ENCODE results near the gene PYGO2.

The PYGO2 gene

DNA sequence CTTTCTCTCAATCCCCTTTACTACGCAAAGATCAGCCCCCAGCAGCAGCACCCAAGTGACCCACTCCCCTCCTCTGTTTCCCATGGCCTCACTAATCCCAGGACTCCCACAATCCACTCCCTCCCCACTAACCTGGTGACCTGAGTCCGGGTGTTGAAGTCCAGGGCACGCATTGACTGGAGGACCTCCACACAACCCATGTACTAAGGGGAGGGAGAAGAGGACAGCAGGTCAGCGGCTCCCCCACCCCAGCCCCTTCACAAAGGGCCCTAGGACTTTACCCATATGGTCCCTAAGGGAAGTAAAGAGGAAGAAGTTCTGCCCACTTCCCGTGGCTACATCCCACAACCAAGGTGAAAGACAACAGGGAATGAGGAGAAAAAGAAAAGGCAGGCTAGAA, 7.7 kb upstream of the PYGO2 start:
- no peak for TF ChIP-seq POLR2AphosphoS5 (IDR thresholded peaks at IDR 0.05; ENCODE audit: low read depth)
- TF ChIP-seq, protein P1, sequence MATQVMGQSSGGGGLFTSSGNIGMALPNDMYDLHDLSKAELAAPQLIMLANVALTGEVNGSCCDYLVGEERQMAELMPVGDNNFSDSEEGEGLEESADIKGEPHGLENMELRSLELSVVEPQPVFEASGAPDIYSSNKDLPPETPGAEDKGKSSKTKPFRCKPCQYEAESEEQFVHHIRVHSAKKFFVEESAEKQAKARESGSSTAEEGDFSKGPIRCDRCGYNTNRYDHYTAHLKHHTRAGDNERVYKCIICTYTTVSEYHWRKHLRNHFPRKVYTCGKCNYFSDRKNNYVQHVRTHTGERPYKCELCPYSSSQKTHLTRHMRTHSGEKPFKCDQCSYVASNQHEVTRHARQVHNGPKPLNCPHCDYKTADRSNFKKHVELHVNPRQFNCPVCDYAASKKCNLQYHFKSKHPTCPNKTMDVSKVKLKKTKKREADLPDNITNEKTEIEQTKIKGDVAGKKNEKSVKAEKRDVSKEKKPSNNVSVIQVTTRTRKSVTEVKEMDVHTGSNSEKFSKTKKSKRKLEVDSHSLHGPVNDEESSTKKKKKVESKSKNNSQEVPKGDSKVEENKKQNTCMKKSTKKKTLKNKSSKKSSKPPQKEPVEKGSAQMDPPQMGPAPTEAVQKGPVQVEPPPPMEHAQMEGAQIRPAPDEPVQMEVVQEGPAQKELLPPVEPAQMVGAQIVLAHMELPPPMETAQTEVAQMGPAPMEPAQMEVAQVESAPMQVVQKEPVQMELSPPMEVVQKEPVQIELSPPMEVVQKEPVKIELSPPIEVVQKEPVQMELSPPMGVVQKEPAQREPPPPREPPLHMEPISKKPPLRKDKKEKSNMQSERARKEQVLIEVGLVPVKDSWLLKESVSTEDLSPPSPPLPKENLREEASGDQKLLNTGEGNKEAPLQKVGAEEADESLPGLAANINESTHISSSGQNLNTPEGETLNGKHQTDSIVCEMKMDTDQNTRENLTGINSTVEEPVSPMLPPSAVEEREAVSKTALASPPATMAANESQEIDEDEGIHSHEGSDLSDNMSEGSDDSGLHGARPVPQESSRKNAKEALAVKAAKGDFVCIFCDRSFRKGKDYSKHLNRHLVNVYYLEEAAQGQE (IDR thresholded peaks at IDR 0.05; ENCODE audit: insufficient replicate concordance, low read depth) = no peak
- no peak for TF ChIP-seq GABPA (IDR thresholded peaks at IDR 0.05; ENCODE audit: low read depth)
- TF ChIP-seq, protein P2, sequence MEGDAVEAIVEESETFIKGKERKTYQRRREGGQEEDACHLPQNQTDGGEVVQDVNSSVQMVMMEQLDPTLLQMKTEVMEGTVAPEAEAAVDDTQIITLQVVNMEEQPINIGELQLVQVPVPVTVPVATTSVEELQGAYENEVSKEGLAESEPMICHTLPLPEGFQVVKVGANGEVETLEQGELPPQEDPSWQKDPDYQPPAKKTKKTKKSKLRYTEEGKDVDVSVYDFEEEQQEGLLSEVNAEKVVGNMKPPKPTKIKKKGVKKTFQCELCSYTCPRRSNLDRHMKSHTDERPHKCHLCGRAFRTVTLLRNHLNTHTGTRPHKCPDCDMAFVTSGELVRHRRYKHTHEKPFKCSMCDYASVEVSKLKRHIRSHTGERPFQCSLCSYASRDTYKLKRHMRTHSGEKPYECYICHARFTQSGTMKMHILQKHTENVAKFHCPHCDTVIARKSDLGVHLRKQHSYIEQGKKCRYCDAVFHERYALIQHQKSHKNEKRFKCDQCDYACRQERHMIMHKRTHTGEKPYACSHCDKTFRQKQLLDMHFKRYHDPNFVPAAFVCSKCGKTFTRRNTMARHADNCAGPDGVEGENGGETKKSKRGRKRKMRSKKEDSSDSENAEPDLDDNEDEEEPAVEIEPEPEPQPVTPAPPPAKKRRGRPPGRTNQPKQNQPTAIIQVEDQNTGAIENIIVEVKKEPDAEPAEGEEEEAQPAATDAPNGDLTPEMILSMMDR (IDR thresholded peaks at IDR 0.05; ENCODE audit: insufficient read depth, low read length) = no peak
- no peak for TF ChIP-seq SPI1 (IDR thresholded peaks at IDR 0.05; ENCODE audit: borderline replicate concordance, low read depth)
- DNase-seq (ENCODE audit: low read depth in 1 of 2, low spot score in 1 of 2) = no peak
- no peak overlapping the region for H3K4me3 ChIP-seq (replicated peaks; ENCODE audit: insufficient read depth, low read length)
- H3K27ac ChIP-seq (replicated peaks) = no peak overlapping the region
- H3K27me3 ChIP-seq (ENCODE audit: insufficient read depth, poor library complexity, severe bottlenecking) = no peaks in the 10 kb centered on the region

DNA sequence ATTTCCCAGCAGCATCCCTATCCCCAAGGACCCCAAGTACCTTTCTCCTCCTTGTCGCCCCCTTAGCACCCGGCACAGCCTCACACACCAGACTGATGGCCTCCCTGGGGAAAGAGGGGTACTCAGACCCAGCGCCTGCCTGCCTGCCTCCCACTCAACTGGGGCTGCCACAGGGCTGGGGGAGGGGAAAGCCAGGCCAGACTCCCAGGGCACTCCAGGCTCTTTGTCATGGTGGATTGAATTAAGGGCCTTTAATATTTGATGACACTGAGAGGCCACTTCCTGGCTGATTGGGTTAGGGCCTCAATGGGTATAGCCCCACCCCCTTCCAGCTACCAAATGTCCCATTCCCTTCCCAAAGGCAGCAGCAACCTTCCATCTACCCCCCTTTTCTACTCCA, 7.1 kb upstream of the PYGO2 start:
- TF ChIP-seq GABPA (IDR thresholded peaks at IDR 0.05; ENCODE audit: low read depth) (no peak), SPI1 (IDR thresholded peaks at IDR 0.05; ENCODE audit: borderline replicate concordance, low read depth) (no peak), POLR2AphosphoS5 (IDR thresholded peaks at IDR 0.05; ENCODE audit: low read depth) (no peak)
- TF ChIP-seq, protein P1 (IDR thresholded peaks at IDR 0.05; ENCODE audit: insufficient replicate concordance, low read depth) = no peak
- TF ChIP-seq, protein P2 (IDR thresholded peaks at IDR 0.05; ENCODE audit: insufficient read depth, low read length) = no peak
- Histone ChIP-seq H3K27ac (replicated peaks) (no peak overlapping the region), H3K4me3 (replicated peaks; ENCODE audit: insufficient read depth, low read length) (no peak overlapping the region), H3K27me3 (ENCODE audit: insufficient read depth, poor library complexity, severe bottlenecking) (no peaks in the 10 kb centered on the region)
- DNase-seq (ENCODE audit: low read depth in 1 of 2, low spot score in 1 of 2) = no peak

DNA sequence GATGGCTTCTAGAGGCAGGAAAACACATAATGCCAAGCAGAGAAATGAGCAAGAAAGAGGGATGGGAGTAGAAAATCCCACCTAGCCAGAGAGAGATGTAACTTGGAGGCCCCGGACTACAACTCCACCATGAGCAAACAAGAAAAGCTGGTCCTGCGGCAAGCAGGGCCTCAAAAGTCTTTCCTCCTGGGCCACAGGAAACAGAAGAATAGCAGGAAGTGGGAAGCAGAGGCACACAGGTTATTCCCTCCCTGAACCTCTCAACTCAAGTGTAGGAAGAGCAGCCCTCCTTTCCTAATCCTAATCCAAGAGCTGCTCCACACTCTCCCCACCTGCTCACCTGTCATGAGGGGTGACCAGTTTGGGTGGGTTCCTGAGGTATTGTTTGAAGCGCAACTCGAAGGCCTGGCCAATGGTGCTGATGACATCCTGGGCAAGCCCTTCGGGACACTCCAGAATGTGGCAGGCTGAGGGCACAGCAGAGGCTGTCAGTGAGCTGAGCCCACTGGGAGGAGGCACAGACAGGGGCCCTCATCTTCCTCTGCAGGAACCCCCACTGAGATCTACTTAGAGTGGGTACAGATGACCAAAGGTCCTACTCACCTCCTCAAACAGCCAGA, 5.9 kb upstream of the PYGO2 start:
- Histone ChIP-seq H3K27me3 (ENCODE audit: insufficient read depth, poor library complexity, severe bottlenecking) (no peaks in the 10 kb centered on the region), H3K4me3 (replicated peaks; ENCODE audit: insufficient read depth, low read length) (no peak overlapping the region), H3K27ac (replicated peaks) (no peak overlapping the region)
- TF ChIP-seq GABPA (IDR thresholded peaks at IDR 0.05; ENCODE audit: low read depth) = no peak
- TF ChIP-seq, protein P1 (IDR thresholded peaks at IDR 0.05; ENCODE audit: insufficient replicate concordance, low read depth) = no peak
- no peak for TF ChIP-seq POLR2AphosphoS5 (IDR thresholded peaks at IDR 0.05; ENCODE audit: low read depth)
- no peak for TF ChIP-seq SPI1 (IDR thresholded peaks at IDR 0.05; ENCODE audit: borderline replicate concordance, low read depth)
- no peak for DNase-seq (ENCODE audit: low read depth in 1 of 2, low spot score in 1 of 2)
